ENCODE results near the gene PMPCA.
A peak's percentile ranks its signal among the peaks of the same experiment; 100 is the strongest.

PMPCA gene

DNA sequence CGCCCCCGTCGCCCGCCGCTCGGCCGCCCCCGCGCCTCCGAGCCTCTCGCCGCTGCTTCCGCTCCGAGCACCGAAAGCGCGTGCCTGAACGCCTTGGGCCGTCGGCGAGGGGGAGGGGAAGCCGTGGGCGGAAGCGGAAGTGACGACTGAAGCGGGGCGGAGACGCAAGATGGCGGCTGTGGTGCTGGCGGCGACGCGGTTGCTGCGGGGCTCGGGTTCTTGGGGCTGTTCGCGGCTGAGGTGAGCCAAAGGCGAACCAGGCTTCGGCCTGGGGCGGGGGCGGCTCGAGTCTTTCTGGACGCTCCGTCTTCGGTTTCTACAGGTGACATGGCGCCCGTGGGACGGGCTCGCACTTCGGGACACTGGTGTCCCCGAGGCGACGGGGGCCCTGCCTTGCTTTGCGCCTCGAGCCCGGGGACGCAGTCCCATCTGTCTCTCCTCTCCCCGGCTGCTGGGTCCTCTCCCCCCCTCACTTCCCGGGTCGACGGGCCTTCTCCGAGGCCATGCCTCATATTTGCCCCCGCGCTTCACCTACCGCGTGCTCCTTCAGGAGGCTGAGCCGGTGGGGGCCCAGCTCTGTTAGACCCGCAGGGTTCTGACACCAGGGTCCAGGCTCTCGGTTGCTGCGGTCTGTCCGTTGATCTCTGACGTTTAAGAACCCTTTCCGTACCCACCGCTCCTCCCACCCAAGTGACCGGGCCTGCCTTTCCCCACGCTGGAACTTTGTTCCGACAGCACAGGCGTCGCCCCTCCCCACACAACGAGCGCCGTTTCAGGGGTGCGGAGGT is at the start of gene PMPCA, which contains the start of gene ENTR1 (continued):
- TF ChIP-seq, protein P1, sequence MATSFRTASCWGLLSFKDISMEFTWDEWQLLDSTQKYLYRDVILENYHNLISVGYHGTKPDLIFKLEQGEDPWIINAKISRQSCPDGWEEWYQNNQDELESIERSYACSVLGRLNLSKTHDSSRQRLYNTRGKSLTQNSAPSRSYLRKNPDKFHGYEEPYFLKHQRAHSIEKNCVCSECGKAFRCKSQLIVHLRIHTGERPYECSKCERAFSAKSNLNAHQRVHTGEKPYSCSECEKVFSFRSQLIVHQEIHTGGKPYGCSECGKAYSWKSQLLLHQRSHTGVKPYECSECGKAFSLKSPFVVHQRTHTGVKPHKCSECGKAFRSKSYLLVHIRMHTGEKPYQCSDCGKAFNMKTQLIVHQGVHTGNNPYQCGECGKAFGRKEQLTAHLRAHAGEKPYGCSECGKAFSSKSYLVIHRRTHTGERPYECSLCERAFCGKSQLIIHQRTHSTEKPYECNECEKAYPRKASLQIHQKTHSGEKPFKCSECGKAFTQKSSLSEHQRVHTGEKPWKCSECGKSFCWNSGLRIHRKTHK (tag by site-specific recombination; IDR thresholded peaks at IDR 0.05), result no peak
- TF ChIP-seq KLF8 (tag by site-specific recombination; IDR thresholded peaks at IDR 0.05), result peak; percentile 56; the same call in 1 of the 2 replicates
- peak; percentile 70; the same call in 1 of the 2 replicates for TF ChIP-seq ZNF843 (tag by site-specific recombination; IDR thresholded peaks at IDR 0.05)
- TF ChIP-seq GLIS1 (tag by site-specific recombination; IDR thresholded peaks at IDR 0.05), result no peak
- peak; percentile 89 for TF ChIP-seq SP2 (tag by site-specific recombination; IDR thresholded peaks at IDR 0.05)
- TF ChIP-seq ZNF555 (tag by site-specific recombination; conservative IDR thresholded peaks at IDR 0.05), result no peak
- TF ChIP-seq, protein P2, sequence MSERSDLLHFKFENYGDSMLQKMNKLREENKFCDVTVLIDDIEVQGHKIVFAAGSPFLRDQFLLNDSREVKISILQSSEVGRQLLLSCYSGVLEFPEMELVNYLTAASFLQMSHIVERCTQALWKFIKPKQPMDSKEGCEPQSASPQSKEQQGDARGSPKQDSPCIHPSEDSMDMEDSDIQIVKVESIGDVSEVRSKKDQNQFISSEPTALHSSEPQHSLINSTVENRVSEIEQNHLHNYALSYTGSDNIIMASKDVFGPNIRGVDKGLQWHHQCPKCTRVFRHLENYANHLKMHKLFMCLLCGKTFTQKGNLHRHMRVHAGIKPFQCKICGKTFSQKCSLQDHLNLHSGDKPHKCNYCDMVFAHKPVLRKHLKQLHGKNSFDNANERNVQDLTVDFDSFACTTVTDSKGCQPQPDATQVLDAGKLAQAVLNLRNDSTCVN (tag by site-specific recombination; optimal IDR thresholded peaks at IDR 0.05), result peak; percentile 88
- TF ChIP-seq ZNF677 (tag by site-specific recombination; IDR thresholded peaks at IDR 0.05), result no peak
- no peak for TF ChIP-seq ZNF24 (tag by site-specific recombination; IDR thresholded peaks at IDR 0.05)
- no peak for TF ChIP-seq ZNF133 (tag by site-specific recombination; IDR thresholded peaks at IDR 0.05)
- 0 out of 2 replicates have a peak, but pooled peaks have one; percentile 32 for TF ChIP-seq ZBTB21 (tag by site-specific recombination; IDR thresholded peaks at IDR 0.05)
- TF ChIP-seq KLF1 (tag by site-specific recombination; IDR thresholded peaks at IDR 0.05), result peak; percentile 76
- TF ChIP-seq, protein P3, sequence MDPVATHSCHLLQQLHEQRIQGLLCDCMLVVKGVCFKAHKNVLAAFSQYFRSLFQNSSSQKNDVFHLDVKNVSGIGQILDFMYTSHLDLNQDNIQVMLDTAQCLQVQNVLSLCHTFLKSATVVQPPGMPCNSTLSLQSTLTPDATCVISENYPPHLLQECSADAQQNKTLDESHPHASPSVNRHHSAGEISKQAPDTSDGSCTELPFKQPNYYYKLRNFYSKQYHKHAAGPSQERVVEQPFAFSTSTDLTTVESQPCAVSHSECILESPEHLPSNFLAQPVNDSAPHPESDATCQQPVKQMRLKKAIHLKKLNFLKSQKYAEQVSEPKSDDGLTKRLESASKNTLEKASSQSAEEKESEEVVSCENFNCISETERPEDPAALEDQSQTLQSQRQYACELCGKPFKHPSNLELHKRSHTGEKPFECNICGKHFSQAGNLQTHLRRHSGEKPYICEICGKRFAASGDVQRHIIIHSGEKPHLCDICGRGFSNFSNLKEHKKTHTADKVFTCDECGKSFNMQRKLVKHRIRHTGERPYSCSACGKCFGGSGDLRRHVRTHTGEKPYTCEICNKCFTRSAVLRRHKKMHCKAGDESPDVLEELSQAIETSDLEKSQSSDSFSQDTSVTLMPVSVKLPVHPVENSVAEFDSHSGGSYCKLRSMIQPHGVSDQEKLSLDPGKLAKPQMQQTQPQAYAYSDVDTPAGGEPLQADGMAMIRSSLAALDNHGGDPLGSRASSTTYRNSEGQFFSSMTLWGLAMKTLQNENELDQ (tag by site-specific recombination; IDR thresholded peaks at IDR 0.05; ENCODE audit: low read depth), result no peak
- TF ChIP-seq, protein P4, sequence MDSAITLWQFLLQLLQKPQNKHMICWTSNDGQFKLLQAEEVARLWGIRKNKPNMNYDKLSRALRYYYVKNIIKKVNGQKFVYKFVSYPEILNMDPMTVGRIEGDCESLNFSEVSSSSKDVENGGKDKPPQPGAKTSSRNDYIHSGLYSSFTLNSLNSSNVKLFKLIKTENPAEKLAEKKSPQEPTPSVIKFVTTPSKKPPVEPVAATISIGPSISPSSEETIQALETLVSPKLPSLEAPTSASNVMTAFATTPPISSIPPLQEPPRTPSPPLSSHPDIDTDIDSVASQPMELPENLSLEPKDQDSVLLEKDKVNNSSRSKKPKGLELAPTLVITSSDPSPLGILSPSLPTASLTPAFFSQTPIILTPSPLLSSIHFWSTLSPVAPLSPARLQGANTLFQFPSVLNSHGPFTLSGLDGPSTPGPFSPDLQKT (IDR thresholded peaks at IDR 0.05; ENCODE audit: borderline replicate concordance, low read depth, low read length), result no peak; the same call in 1 of the 2 replicates
- 0 out of 2 replicates have a peak, but pooled peaks have one; percentile 14 for TF ChIP-seq ZNF660 (tag by site-specific recombination; IDR thresholded peaks at IDR 0.05)
- peak; percentile 81 for TF ChIP-seq ZBTB20 (tag by site-specific recombination; IDR thresholded peaks at IDR 0.05)
- TF ChIP-seq, protein P5, sequence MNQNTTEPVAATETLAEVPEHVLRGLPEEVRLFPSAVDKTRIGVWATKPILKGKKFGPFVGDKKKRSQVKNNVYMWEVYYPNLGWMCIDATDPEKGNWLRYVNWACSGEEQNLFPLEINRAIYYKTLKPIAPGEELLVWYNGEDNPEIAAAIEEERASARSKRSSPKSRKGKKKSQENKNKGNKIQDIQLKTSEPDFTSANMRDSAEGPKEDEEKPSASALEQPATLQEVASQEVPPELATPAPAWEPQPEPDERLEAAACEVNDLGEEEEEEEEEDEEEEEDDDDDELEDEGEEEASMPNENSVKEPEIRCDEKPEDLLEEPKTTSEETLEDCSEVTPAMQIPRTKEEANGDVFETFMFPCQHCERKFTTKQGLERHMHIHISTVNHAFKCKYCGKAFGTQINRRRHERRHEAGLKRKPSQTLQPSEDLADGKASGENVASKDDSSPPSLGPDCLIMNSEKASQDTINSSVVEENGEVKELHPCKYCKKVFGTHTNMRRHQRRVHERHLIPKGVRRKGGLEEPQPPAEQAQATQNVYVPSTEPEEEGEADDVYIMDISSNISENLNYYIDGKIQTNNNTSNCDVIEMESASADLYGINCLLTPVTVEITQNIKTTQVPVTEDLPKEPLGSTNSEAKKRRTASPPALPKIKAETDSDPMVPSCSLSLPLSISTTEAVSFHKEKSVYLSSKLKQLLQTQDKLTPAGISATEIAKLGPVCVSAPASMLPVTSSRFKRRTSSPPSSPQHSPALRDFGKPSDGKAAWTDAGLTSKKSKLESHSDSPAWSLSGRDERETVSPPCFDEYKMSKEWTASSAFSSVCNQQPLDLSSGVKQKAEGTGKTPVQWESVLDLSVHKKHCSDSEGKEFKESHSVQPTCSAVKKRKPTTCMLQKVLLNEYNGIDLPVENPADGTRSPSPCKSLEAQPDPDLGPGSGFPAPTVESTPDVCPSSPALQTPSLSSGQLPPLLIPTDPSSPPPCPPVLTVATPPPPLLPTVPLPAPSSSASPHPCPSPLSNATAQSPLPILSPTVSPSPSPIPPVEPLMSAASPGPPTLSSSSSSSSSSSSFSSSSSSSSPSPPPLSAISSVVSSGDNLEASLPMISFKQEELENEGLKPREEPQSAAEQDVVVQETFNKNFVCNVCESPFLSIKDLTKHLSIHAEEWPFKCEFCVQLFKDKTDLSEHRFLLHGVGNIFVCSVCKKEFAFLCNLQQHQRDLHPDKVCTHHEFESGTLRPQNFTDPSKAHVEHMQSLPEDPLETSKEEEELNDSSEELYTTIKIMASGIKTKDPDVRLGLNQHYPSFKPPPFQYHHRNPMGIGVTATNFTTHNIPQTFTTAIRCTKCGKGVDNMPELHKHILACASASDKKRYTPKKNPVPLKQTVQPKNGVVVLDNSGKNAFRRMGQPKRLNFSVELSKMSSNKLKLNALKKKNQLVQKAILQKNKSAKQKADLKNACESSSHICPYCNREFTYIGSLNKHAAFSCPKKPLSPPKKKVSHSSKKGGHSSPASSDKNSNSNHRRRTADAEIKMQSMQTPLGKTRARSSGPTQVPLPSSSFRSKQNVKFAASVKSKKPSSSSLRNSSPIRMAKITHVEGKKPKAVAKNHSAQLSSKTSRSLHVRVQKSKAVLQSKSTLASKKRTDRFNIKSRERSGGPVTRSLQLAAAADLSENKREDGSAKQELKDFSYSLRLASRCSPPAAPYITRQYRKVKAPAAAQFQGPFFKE (tag by site-specific recombination; IDR thresholded peaks at IDR 0.05; ENCODE audit: borderline replicate concordance), result no peak
- no peak for TF ChIP-seq MEIS1 (CRISPR knock-in tag; IDR thresholded peaks at IDR 0.05; ENCODE audit: borderline replicate concordance)
- no peak for TF ChIP-seq GLIS2 (tag by site-specific recombination; IDR thresholded peaks at IDR 0.05)
- peak; percentile 77 for TF ChIP-seq ZXDB (tag by site-specific recombination; IDR thresholded peaks at IDR 0.05)
- TF ChIP-seq ZNF391 (tag by site-specific recombination; IDR thresholded peaks at IDR 0.05; ENCODE audit: borderline replicate concordance, low read depth), result 0 out of 2 replicates have a peak, but pooled peaks have one; percentile 27
- TF ChIP-seq, protein P6, sequence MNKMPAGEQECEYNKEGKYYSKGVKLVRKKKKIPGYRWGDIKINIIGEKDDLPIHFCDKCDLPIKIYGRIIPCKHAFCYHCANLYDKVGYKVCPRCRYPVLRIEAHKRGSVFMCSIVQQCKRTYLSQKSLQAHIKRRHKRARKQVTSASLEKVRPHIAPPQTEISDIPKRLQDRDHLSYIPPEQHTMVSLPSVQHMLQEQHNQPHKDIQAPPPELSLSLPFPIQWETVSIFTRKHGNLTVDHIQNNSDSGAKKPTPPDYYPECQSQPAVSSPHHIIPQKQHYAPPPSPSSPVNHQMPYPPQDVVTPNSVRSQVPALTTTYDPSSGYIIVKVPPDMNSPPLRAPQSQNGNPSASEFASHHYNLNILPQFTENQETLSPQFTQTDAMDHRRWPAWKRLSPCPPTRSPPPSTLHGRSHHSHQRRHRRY (tag by site-specific recombination; IDR thresholded peaks at IDR 0.05), result no peak
- no peak for TF ChIP-seq ZNF626 (tag by site-specific recombination; IDR thresholded peaks at IDR 0.05)
- no peak for TF ChIP-seq TRIM28 (IDR thresholded peaks at IDR 0.05; ENCODE audit: borderline replicate concordance, low read length)
